HepG2 (cell line): ENCODE results near the gene TNFAIP8L2. TPM values are rescaled to one million over a fixed set of nuclear protein-coding genes. Genes with fewer than 3 reads are reported as not detected.
"Not testable (repeated sequence)": the region's sequence is repeated elsewhere in the genome, so short reads cannot be mapped to it uniquely, and the experiment has no call there.

Experiments
- ATF1 ChIP-seq: IDR thresholded peaks from 2 replicates; pipeline ENCODE4 v1.6.1; 2016; ENCODE audit warnings: mild to moderate bottlenecking, control low read depth
- CREB1 ChIP-seq, 2 experiments: fragments of 450-650 bp in 1 of 2; IDR thresholded peaks; 2 replicates each; pipeline ENCODE4 v1.6.1; 2016 to 2017; ENCODE audit warnings: control low read depth in 1 of 2, mild to moderate bottlenecking in 1 of 2, missing compliant biosample characterization in 1 of 2, missing genetic modification characterization in 1 of 2
- EP300 ChIP-seq, 3 experiments: sonication (generic) in 1 of 3; formaldehyde crosslinking in 1 of 3; IDR thresholded peaks; 2 replicates each; pipeline versions ENCODE4 v1.5.1 to v1.6.1; 2011 to 2020; ENCODE audit warnings: low read depth in 2 of 3, low read length in 2 of 3, borderline replicate concordance in 1 of 3, improper control_type of control experiment in 1 of 3, mild to moderate bottlenecking in 1 of 3, missing genetic modification reagents in 1 of 3, moderate library complexity in 1 of 3
- FOSL2 ChIP-seq: sonication (generic); formaldehyde crosslinking; IDR thresholded peaks from 2 replicates; pipeline ENCODE4 v1.4.0; 2020; ENCODE audit warnings: missing genetic modification reagents
- FOXA1 ChIP-seq, 2 experiments: fragments of 450-650 bp in 1 of 2; sonication (generic) in 1 of 2; formaldehyde crosslinking in 1 of 2; IDR thresholded peaks; 2 replicates each; pipeline versions ENCODE4 v1.4.0 to v1.6.1; 2016 to 2020; ENCODE audit warnings: missing genetic modification reagents in 1 of 2
- FOXK1 ChIP-seq: sonication (generic); formaldehyde crosslinking; IDR thresholded peaks from 2 replicates; pipeline ENCODE4 v1.4.0; 2020; ENCODE audit warnings: low read depth, missing genetic modification reagents, borderline replicate concordance
- TEAD3 ChIP-seq: optimal IDR thresholded peaks from 2 replicates; pipeline ENCODE3; 2016; ENCODE audit warnings: borderline replicate concordance
- YEATS4 ChIP-seq: sonication (generic); formaldehyde crosslinking; IDR thresholded peaks from 2 replicates; pipeline ENCODE4 v1.4.0; 2020; ENCODE audit warnings: missing genetic modification reagents, borderline replicate concordance
- polyA plus RNA-seq, 8 experiments: library from polyadenylated mRNA; depleted of rRNA in 3 of 8; stranded (reverse) in 7 of 8; unstranded in 1 of 8; fragments of >200 nt; fragmentation: Illumina TruSeq in 4 of 8; extraction: Trizol in 4 of 8; gene quantifications; 2 replicates each; pipeline versions ENCODE4 v1.2.1 to v1.2.3, GENCODE V29; 2011 to 2016; ENCODE audit warnings: low read depth in 4 of 8, missing spikeins in 1 of 8, mixed read lengths in 1 of 8; ENCODE audit not compliant: insufficient read depth in 1 of 8
- total RNA-seq, 5 experiments: library from RNA; depleted of rRNA; stranded (reverse); fragments of >200 nt; fragmentation: Illumina TruSeq; extraction: Trizol; gene quantifications; 2 replicates each; pipeline ENCODE4 v1.2.3, GENCODE V29; 2016; ENCODE audit warnings: low read depth in 1 of 5
- TF ChIP-seq, protein P1 (sequence below): sonication (generic); formaldehyde crosslinking; IDR thresholded peaks from 2 replicates; pipeline ENCODE4 v1.4.0; 2020; ENCODE audit warnings: missing genetic modification reagents

The TNFAIP8L2 gene
- total and polyA plus RNA-seq, 2 of the 13 experiments (the other 11 are each of a cell fraction or from before 2014, with no cell fraction given) = not detected

GRCh38 chr1:151194894-151195594 lies 38.6 kb downstream of the TNFAIP8L2 start (continued):
- TF ChIP-seq YEATS4 (CRISPR knock-in tag) = 0 out of 2 replicates have a peak, but pooled peaks have one; percentile 20
- TF ChIP-seq FOSL2 = peak; percentile 91
- 0 out of 4 replicates have a peak, but pooled peaks of 1 of the 2 experiments have one; percentile 20 for TF ChIP-seq EP300 (IDR thresholded peaks at IDR 0.05; ENCODE audit: low read depth in 2 of 2, low read length in 2 of 2)
- TF ChIP-seq EP300 (CRISPR knock-in tag; IDR thresholded peaks at IDR 0.05; ENCODE audit: borderline replicate concordance); FOXA1 (IDR thresholded peaks at IDR 0.05): not testable (repeated sequence)
- 0 out of 2 replicates have a peak, but pooled peaks have one; percentile 20 for TF ChIP-seq FOXK1 (CRISPR knock-in tag)
- TF ChIP-seq FOXA1 (CRISPR knock-in tag; IDR thresholded peaks at IDR 0.05) = 0 out of 2 replicates have a peak, but pooled peaks have one; percentile 18
- TF ChIP-seq TEAD3 (CRISPR knock-in tag) = peak; percentile 97
- TF ChIP-seq, protein P1, sequence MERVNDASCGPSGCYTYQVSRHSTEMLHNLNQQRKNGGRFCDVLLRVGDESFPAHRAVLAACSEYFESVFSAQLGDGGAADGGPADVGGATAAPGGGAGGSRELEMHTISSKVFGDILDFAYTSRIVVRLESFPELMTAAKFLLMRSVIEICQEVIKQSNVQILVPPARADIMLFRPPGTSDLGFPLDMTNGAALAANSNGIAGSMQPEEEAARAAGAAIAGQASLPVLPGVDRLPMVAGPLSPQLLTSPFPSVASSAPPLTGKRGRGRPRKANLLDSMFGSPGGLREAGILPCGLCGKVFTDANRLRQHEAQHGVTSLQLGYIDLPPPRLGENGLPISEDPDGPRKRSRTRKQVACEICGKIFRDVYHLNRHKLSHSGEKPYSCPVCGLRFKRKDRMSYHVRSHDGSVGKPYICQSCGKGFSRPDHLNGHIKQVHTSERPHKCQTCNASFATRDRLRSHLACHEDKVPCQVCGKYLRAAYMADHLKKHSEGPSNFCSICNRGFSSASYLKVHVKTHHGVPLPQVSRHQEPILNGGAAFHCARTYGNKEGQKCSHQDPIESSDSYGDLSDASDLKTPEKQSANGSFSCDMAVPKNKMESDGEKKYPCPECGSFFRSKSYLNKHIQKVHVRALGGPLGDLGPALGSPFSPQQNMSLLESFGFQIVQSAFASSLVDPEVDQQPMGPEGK (CRISPR knock-in tag) = peak; percentile 81
- TF ChIP-seq CREB1 (IDR thresholded peaks at IDR 0.05) = peak; percentile 85
- peak; percentile 81 for TF ChIP-seq CREB1 (CRISPR knock-in tag; IDR thresholded peaks at IDR 0.05)
- TF ChIP-seq ATF1 (CRISPR knock-in tag) = 0 out of 2 replicates have a peak, but pooled peaks have one; percentile 34
- TF ChIP-seq, all 625 proteins: peak for 18; not testable (repeated sequence) for 607
